G401.6 (cell line): ENCODE results near the gene SYNC.
"Not testable (repeated sequence)": the region's sequence is repeated elsewhere in the genome, so short reads cannot be mapped to it uniquely, and the experiment has no call there.

Experiments used
- FAIRE-seq: peaks from 2 replicates; lab custom pipeline; 2012; peaks lifted over from hg19 to GRCh38; lab: Jason Lieb, UNC

Gene SYNC

DNA sequence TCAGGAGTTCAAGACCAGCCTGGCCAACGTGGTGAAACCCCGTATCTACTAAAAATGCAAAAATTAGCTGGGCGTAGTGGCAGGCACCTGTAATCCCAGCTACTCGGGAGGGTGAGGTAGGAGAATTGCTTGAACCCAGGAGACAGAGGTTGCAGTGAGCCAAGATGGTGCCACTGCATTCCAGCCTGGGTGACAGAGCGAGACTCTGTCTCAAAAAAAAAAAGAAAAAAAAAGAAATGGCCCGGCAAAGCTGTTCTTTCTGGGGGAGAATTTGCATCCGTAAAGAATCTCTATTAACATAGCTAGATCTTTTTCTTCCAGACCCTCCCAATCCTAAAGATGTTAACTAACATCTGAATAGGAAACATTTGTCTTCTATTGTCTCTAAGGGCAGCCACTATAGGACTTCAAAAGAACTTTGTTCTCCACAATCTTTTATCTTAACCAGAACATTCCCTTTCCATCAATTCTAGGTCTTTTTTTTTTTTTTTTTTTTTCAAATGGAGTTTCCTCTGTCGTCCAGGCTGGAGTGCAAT is 60.2 kb downstream of the SYNC start:
- FAIRE-seq = not testable (repeated sequence)

- no peak for FAIRE-seq
Observed at GRCh38 chr1:32639489-32640075, 63.0 kb downstream of the SYNC start.

DNA sequence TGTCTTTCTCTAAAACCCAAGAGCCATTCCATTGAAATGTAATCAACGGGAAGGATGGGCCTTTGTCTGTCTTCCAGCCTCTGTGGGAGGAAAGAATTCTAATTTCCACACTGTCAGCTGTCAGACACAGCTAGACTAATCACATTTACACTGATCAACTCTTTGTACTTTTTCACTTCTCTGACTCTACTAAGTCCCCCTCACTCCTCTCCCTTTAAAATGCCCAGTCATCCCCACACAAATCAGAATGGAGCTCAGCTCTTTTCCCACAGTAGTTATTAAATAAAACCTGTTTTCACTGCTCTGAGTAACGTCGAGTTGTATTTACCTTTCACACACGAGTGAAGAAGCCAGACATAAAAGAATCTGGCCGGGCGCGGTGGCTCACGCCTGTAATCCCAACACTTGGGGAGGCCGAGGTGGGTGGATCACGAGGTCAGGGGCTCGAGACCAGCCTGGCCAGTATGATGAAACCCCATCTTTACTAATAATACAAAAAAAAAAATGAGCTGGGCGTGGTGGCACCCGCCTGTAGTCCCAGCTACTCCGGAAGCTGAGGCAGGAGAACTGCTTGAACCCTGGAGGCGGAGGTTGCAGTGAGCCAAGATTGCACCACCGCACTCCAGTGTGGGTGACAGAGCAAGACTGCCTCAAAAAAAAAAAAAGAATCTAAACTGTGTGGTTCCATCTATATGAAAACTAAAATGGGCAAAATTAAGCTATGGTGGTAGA is 65.5 kb downstream of the SYNC start:
- FAIRE-seq = no peak

- no peak for FAIRE-seq
Observed at GRCh38 chr1:32635508-32636277, 66.9 kb downstream of the SYNC start.

GRCh38 chr1:32632829-32633228 is 69.7 kb downstream of the SYNC start:
- no peak for FAIRE-seq

GRCh38 chr1:32630173-32630572 is 72.4 kb downstream of the SYNC start:
- FAIRE-seq = not testable (repeated sequence)
